ENCODE measurements around the gene CLDN1.

CLDN1 gene

DNA sequence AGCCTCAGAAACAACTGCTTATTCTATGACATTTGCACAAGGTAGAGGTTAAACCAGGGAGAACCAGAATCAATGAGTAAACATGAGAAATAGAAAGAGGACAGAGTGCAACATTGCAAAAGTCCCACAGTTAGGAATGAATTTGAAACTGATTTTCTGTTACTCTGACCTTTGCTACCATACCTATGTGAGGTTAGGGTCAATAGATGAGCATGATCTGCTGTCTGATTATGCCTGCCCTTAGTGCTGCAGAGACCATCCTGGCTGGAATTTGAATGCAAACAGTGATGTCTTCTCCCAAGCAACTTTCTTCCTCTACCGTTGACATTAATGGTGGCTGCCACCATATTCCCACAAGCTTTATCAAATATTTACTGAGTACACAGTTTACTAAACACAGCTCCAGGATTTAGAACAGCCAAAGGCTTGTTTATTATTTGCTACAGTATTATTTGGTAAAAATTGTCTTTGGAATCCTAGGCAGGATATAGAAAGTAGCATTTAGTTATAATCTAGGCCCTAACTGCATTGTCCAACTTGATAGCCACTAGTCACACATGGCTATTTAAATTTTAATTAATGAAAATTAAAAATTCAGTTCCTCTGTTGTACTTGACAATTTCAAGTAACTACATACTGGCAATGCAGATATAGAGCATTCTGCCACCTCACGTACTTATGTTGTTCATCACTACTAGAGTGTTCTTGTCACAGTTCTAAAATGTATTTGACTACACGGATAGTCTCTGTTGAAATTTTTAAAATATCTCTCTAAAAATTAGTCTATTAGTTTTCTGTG lies 8.9 kb upstream of the CLDN1 start:
- no peak for DNase-seq (ENCODE audit: low read depth in 2 of 2)

DNA sequence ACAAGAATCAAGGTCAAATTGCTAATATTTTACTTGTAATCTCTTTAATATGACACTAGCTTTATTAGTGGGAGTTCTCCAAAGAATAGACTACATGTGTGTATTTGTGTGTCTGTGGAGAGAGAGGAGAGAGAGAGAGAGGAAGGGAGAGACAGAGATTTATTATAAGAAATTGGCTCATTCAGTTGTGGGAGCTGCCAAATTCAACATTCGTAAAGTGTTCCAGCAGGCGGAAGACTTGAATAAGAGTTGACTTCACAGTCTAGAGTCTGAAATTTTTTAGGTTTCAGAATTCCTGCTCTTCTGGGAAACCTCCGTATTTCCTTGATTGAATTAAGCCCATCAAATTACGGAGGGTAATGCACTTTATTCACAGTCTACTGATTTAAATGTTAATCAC lies 4.7 kb upstream of the CLDN1 start:
- DNase-seq (ENCODE audit: low read depth in 2 of 2), result no peak

DNA sequence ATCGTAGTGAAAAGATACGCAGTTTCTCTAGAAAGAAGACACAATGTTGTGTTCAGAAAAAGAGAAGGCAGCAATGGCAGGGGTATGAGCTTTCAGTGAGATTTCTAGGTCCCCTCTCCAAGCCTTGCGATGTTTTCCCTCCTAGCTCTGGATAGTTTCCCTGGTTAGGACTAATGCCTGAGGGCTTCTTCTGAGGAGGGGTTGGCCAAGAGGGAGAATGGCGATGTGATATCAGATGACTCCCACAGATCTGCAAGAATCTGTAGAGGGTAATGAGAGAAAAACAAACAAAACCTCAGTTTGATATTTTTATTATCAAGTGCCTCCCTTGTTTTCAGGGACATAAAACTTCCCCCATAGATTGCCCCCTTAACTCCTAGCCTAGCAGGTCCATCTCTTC lies 4.1 kb upstream of the CLDN1 start:
- no peak for DNase-seq (ENCODE audit: low read depth in 2 of 2)

DNA sequence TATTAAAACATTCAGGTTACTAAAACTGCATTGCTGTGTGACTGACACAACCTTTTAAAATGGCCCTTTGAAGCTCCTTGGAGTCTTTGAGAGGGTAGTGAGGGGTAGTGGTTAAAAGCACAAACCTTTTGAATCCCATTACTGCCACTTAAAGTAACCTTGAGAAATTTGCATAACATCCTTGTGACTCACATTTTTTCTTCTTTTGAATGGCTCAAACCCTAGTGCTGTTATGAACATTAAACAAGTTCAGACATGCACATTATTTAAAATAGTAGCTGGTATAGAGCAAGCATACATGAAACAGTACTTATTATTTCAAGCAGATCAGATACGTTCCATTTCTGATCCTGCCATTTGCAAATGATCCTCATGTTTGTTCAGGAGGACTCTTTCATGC lies 3.7 kb upstream of the CLDN1 start:
- no peak for DNase-seq (ENCODE audit: low read depth in 2 of 2)

DNA sequence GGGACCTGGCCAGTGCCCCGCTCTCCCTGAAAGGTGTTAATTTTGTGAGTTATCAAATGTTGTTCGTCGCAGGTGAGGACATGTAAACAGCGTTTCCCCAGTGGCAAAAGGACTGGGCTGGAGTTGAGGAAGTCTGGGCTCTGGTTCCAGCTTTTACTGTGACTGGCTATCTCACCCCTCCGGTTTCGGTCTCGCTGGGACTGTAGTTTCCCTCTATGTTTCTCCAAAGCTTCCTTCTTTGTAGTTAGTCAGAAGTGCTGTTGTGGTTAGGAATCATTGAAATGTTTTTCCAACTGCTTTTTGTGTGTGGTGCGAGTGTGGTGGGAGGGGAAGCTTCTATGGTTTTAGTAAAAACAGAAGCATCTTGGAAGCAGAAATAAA lies 990 bp upstream of the CLDN1 start:
- DNase-seq (ENCODE audit: low read depth in 2 of 2), result no peak

DNA sequence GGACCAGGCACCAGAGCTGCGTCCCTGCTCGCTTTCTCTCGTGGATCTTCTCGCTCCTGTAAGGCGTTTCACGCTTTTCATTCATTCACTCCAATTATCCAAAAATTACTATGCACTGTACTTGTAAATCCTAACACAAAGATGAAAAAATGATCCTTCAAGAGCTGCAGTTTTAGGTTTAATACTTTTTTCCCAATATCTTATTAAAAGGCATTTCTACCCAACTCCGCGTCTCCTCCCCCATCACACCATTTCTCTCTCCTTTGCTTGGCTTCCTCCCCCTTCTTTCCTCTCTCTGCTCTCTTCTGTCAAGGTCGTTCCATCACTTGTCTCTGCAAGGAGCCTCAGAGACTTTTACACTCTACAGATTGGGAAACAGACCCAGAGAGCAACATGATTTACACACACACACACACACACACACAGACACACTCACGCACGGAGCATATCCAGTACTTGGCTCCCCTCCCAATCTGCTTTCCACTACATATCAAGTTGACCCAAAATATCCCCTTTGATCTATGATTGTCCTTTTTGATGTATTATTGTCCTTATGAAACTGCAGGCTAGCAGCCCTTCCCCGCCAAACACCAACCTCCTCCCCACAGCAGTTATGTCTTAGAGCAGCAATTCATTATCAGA lies 479 bp upstream of the CLDN1 start:
- DNase-seq (ENCODE audit: low read depth in 2 of 2), result no peak

DNA sequence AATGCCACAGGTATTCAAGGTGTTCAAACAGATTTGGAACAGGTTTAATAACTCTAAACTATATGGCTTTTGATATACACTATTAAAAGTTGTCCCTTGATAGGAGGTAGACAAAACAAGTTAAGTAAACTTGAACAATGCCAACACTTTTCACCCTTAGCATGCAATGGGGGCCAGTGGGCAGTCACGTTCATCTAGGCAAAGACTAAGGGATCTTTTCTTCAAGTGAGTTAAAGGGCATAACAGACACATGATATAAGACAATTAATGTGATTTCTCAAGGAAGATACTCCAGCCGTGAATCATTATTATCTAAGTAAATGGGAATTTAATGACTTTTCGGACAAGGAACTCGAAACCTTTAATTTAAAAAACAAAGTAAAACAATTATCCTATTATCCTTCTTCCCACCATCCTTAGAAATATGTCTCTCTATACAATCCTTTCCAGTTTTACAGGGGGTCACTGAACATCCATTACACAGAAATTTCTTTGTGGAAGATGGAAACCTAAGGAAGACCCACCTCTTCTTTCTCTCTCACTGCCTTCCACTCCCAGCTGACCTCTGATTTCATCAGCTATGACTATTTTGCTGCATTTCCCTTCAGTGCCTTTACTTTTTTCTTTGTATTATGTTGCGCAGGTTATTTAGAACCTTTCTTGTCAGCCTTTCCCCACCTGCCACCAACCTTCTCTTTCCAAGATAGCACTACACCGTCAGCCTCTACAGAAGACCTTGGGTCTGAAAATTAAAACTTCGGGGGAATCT lies 1.5 kb downstream of the CLDN1 start:
- no peak for DNase-seq (ENCODE audit: low read depth in 2 of 2)

DNA sequence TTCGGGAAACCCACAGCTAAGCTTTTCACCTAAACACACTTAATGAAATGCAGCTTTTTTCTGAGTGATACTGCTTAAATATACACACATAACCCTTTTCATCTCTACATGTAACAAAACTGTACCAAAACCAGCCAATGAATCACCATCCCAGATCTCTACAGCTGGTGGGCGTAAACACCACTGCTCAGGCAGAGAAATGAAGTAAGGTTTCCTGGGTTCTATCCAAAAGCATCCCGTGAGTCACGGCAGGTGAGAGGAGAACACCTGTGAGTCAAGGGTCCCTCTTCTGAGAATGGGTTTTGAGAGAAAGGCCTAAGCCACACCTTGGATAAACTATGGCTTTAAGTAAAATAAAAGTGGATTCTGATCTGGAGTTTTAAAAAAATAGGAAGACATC lies 2.6 kb downstream of the CLDN1 start:
- peak in 1 of 2 donors; percentile 24 for DNase-seq (ENCODE audit: low read depth in 2 of 2)

DNA sequence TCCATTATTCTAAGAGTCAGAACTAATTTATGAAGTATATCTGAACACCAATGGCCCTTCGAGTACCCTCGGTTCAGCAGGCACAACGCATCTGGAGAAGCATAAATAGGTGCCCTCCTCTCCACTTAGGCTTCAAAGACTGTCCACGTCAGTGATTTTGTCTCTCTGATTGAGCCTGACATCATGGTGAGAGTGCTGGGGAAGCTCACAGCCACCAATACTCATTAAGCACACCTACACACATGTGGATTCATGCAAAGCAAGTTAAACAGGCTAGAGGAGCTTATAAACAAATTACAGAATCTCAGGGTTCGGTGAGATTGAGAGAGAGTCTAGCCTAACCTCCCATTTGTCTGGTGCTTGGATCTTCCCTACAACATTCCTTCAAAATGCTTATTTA lies 3.6 kb downstream of the CLDN1 start:
- no peak for DNase-seq (ENCODE audit: low read depth in 2 of 2)

DNA sequence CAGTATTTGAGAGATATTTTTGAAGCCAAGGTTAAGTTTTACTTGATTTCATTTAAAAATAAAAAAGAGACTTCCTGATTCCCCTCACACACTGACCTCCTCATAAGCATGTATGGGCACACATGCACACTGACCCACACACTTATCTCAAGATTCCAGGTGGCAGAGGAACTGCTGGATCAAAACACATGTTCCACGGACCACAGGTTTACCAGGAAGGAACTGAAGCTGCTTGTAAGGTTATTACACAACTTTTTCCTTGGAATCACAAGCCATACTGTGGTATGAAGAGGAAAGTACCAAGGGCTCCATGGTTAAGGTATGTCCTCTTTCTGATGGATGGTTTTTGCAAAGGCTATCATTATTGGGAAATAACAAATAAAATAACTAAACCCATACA lies 7.5 kb downstream of the CLDN1 start:
- no peak for DNase-seq (ENCODE audit: low read depth in 2 of 2)

DNA sequence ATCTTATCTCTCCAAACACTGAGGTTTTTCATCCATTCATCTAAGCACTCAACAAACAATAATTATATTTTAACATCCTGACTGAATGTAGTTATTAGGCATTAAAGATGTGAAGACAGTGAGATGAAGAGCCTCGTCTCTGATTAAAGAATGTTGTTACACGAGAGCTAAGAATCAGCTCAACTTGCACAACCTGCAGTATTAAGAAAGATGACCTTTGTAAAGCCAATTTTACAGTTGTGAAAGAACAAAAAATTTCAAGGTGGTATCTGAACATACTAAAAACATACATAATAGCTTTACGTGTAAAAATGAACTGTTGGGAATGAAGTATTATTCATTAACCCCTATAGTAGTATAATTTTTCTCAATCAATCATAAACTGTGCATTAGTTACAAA lies 12.8 kb downstream of the CLDN1 start:
- DNase-seq (ENCODE audit: low read depth in 2 of 2), result no peak

DNA sequence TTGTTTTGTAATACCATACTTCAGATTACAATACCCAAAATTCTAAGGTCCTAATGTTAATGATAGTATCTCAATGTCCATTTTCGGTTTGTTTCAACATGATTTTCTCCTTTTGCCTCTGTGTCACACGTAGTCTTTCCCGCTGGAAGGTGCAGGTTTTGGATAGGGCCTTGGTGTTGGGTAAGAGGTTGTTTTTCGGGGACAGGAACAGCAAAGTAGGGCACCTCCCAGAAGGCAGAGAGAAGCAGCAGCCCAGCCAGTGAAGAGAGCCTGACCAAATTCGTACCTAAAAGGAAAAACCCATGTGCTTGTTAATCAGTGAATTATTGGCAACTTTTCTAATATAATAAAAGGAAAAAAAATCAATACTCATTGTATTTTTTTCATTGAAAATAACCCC lies 14.1 kb downstream of the CLDN1 start:
- no peak for DNase-seq (ENCODE audit: low read depth in 2 of 2)

DNA sequence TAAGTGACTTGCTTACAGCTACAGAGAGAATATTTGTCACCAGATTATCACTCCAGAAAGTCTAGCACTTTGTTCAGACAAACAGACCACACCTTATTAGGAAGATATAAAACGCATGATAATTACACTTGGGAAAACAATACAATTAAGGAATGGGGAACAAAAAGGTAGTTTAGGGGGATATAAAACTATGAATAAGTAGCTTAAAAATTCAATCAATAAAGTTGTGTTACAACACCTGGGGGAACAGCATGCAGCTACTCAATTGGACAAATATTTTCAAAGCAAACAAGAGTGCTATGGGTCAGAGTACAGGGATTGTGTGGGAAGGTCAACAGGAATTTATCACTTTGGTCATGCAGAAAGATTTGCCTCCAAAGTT lies 15.1 kb downstream of the CLDN1 start:
- no peak for DNase-seq (ENCODE audit: low read depth in 2 of 2)

DNA sequence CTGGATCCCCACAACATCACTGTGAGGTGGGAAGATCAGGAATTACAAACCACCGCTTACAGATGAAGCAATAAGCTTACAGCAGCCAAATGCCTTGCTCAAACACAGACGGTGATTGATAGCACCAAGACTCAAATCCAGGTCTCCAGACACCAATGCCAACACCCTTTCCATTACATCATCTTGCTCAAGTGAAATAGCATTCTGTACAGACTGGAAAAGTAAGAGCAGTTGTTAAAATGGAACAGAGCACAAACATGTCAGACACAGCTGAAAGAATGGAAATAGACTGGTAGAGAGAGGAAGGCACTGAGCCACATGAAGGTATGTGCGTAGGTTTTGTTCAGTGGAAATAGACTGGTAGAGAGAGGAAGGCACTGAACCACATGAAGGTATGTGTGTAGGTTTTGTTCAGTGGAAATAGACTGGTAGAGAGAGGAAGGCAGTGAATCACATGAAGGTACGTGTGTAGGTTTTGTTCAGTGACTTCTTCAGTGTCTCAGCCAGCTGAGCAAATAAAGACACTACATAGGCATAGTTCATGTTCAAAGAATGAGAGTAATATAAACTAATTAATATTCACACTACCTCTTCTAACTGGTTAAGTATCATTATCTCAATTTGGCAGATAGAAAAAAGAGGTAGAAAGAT lies 15.6 kb downstream of the CLDN1 start:
- DNase-seq (ENCODE audit: low read depth in 2 of 2), result no peak

DNA sequence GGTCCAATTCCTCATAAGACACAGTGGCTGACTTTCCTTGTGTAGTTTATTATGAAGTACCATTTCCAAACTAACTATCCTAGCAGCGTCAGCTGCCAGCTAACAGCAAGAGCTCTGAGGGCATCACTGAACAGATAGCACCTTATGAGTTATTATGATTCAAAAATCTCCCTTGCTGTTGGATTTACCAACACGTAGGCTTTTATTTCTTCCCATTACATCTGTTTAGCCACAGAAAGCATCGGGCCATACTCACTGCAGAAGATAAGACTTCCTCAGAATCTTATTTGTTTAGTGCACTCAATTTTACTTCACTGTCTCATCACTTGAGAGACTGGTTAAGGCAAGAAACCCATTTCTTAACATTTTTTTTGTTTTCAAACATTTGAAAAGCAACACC lies 16.2 kb downstream of the CLDN1 start:
- DNase-seq (ENCODE audit: low read depth in 2 of 2), result no peak

DNA sequence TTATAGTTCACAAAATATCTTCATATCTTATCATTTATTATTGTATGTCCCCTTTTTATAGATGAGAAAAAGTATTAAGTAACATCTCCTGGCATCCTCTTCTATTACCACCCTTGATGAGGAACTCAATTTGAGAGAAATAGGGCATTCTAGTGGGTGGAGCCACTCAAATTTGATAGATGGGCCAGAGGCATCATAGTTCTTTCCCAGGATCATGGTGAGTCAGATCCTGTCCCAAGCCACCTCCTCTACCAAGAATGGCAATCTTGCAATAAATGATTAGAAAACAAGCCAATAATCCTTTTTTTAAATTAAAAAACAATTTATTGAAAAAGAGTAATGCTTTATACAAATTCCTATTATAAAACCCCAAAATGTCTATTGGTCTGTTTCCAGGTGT lies 16.8 kb downstream of the CLDN1 start:
- no peak for DNase-seq (ENCODE audit: low read depth in 2 of 2)

DNA sequence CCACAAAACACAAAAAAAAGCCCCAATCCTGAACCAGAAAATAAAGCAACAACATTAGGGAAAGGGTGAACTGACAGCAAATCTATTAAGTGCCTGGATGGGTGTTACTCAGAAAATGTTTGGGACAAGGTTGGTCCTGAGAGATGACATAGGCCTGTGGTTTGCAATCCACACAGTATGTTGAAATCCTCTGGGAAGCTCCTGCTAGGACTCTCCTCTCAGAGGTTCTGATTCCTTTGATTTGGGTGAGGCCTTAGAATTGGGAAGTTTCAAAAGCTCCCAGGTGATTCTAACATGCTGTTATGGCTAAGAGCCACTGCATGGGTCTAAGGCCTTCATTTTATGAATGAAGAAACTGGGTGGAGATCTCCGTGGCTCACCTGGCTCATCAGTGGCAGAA lies 18.4 kb downstream of the CLDN1 start:
- DNase-seq (ENCODE audit: low read depth in 2 of 2), result no peak

DNA sequence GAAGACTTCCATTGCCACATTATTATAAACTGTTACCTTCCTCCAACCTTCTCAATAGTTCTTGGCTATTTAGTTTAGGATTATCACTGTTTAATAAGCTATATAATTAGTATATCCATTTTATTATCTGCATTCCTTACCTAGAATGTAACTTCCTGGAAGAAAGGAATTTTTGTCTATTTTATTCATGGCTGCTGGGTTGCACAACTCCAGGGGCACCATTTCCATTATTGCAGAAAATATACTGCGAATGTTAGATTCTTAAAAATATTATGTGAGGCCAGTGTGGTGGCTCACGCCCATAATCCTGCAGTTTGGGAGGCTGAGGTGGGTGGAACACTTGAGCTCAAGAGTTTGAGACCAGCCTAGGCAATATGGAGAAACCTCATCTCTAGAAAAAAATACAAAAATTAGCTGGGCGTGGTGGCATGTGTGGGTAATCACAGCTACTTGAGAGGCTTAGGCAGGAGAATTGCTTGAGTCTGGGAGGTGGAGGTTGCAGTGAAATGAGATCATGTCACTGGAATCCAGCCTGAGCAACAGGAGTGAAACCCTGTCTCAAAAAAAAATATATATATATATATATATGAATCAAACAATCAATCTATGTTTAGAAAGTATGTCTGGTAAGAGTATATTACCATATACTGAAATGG lies 19.9 kb downstream of the CLDN1 start:
- DNase-seq (ENCODE audit: low read depth in 2 of 2), result no peak

DNA sequence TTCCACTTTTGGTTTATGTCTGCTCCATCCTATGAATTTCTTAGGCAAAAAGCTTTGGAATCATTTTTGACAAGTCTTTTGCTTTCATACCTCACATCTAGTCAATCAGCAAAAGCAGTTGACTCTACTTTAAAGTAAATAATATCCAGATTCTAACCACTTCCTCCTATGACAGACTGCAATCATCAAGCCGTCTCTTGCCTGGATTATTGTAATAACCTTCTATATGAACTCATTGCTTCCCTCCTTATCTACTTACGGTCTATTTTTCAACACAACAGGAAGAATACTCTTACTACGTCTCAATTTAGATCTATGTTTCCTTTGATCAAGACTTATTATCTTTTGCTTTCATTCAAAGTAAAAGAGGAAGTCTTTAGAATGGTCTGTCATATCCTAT lies 20.7 kb downstream of the CLDN1 start:
- no peak for DNase-seq (ENCODE audit: low read depth in 2 of 2)

DNA sequence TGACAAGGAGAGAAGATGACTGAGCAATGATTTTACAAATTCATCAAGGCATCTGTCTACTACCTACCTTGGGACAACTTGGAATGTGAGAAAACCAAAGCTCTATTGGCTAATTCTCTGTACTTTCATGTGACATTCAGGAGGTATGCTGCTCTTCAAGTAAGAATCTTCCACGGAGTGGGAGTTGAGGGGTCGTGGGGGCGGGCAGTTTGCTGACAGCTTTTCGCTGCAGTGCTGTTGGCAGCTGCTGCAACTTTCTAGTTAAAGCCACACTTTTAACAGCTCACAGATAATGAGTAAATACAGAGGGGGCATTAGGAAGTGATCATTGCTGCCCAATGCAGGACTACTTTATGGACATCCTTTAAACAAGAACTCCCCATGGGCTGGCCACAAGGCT lies 22.3 kb downstream of the CLDN1 start:
- DNase-seq (ENCODE audit: low read depth in 2 of 2), result no peak

DNA sequence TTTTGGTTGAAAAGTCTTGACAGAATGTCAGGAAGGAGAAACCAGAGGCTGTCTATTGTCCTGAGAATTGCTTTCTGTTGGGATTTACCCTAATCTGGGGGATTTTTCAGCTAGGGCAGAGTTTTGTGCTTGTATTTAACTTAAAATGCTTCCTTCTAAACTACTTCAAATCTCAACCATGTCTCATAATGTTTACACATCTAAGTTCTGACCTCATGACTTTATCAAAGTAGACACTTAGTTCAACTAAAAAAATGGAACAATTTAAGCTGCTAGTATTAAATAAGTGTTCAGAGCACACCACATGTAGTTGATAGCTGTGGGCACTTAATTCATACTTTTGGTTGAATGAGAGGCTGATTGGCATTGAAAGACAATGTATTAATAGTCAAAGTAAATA lies 28.2 kb downstream of the CLDN1 start:
- no peak for DNase-seq (ENCODE audit: low read depth in 2 of 2)

DNA sequence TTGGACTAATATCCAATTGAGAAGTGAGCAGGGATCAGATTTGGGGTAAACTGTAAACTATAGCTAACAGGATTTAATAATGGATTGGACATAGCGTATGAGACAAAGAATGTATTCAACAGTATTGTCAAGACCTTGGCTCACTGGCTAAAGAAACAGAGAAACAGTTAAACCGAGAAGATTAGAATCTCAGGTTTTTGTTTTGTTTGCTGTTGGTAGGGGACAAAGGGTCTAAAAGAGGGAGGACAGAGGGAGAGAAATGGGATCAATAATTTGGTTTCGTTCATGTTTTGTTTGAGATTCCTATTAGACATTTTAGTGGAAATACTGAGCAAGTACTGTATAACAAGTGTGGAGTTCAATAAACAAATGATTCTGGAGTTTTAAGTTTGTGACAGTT lies 28.6 kb downstream of the CLDN1 start:
- DNase-seq (ENCODE audit: low read depth in 2 of 2), result no peak

Measured in stimulated activated CD4-positive, alpha-beta T cell treated with anti-CD3 and anti-CD28 coated beads, Interleukin-1b, Interleukin-23, amount 100 ng/mL, for 4 hours (primary cell).